ENCODE measurements around the gene KCNH5.

The KCNH5 gene

DNA sequence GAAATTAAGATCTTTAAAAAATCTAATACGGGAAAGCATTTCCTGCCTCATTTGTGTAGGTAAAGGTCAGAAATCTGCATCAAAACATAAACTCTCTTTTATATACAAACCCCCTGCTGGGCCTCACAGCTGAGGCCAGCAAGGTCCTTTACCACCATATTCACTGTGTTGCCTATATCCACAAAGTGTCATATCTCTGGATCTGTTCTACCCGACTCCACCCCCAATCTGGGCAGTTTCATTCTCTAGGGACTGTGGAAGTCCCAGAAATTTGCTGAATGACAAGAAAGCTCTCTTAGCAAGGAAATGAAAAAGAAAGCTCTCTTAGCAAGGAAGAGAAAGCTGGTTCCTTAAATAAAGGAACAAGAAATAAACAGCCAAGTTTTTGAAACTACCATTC, 301.7 kb downstream of the KCNH5 start:
- Histone ChIP-seq H3K23ac (ENCODE audit: low read length) (no peak overlapping the region), H2BK12ac (ENCODE audit: low read length) (no peak overlapping the region), H3K79me2 (ENCODE audit: control insufficient read depth, insufficient read depth, low read length, poor library complexity) (no peaks in the 10 kb centered on the region), H3K4ac (ENCODE audit: low read depth, low read length) (no peak overlapping the region), H3K9me3 (ENCODE audit: insufficient read depth, low read depth, low read length) (no peaks in the 10 kb centered on the region), H3K18ac (ENCODE audit: low read length) (no peak overlapping the region), H3K9ac (ENCODE audit: low read length) (no peak overlapping the region), H3K4me3 (ENCODE audit: low read depth, low read length) (no peak overlapping the region), H4K91ac (ENCODE audit: low read depth, low read length) (no peak overlapping the region), H3K27me3 (ENCODE audit: insufficient read depth, low read length) (no peaks in the 10 kb centered on the region), H3K4me1 (ENCODE audit: control insufficient read depth in 1 of 2, insufficient read depth in 2 of 2, low read length in 2 of 2) (no peaks in the 10 kb centered on the region), H2BK120ac (ENCODE audit: insufficient read depth, low read length, poor library complexity) (no peak overlapping the region), H3K79me1 (ENCODE audit: low read length) (no peaks in the 10 kb centered on the region), H3K27ac (ENCODE audit: low read depth, low read length) (no peak overlapping the region), H4K12ac (ENCODE audit: low read depth, low read length) (no peak overlapping the region), H3K14ac (ENCODE audit: low read length) (no peak overlapping the region), H2BK5ac (ENCODE audit: low read depth, low read length, poor library complexity) (no peak overlapping the region), H4K8ac (ENCODE audit: low read depth, low read length) (no peak overlapping the region), H3K4me2 (ENCODE audit: low read length) (no peak overlapping the region), H2AK5ac (ENCODE audit: low read length) (no peak overlapping the region), H2AFZ (ENCODE audit: insufficient read depth, low read length, poor library complexity) (no peak overlapping the region), H3K36me3 (ENCODE audit: control insufficient read depth in 1 of 2, insufficient read depth in 2 of 2, low read length in 2 of 2) (no peaks in the 10 kb centered on the region)
- WGBS (ENCODE audit: extremely low coverage, insufficient coverage, insufficient read length) = no CpG with 5 or more reads among the region's 2 CpGs
- no peak for DNase-seq

GRCh38 chr14:62743118-62743517, 302.1 kb downstream of the KCNH5 start:
- Histone ChIP-seq H3K79me1 (ENCODE audit: low read length) (no peaks in the 10 kb centered on the region), H2AK5ac (ENCODE audit: low read length) (no peak overlapping the region), H3K4ac (ENCODE audit: low read depth, low read length) (no peak overlapping the region), H3K14ac (ENCODE audit: low read length) (no peak overlapping the region), H2BK12ac (ENCODE audit: low read length) (no peak overlapping the region), H3K27ac (ENCODE audit: low read depth, low read length) (no peak overlapping the region), H3K4me2 (ENCODE audit: low read length) (no peak overlapping the region), H2BK120ac (ENCODE audit: insufficient read depth, low read length, poor library complexity) (no peak overlapping the region), H3K9ac (ENCODE audit: low read length) (no peak overlapping the region), H3K4me1 (ENCODE audit: control insufficient read depth in 1 of 2, insufficient read depth in 2 of 2, low read length in 2 of 2) (no peaks in the 10 kb centered on the region), H3K36me3 (ENCODE audit: control insufficient read depth in 1 of 2, insufficient read depth in 2 of 2, low read length in 2 of 2) (no peaks in the 10 kb centered on the region), H3K79me2 (ENCODE audit: control insufficient read depth, insufficient read depth, low read length, poor library complexity) (no peaks in the 10 kb centered on the region), H4K91ac (ENCODE audit: low read depth, low read length) (no peak overlapping the region), H3K18ac (ENCODE audit: low read length) (no peak overlapping the region), H3K27me3 (ENCODE audit: insufficient read depth, low read length) (no peaks in the 10 kb centered on the region), H2BK5ac (ENCODE audit: low read depth, low read length, poor library complexity) (no peak overlapping the region), H2AFZ (ENCODE audit: insufficient read depth, low read length, poor library complexity) (no peak overlapping the region), H3K9me3 (ENCODE audit: insufficient read depth, low read depth, low read length) (no peaks in the 10 kb centered on the region), H3K4me3 (ENCODE audit: low read depth, low read length) (no peak overlapping the region), H3K23ac (ENCODE audit: low read length) (no peak overlapping the region), H4K8ac (ENCODE audit: low read depth, low read length) (no peak overlapping the region), H4K12ac (ENCODE audit: low read depth, low read length) (no peak overlapping the region)
- WGBS (ENCODE audit: extremely low coverage, insufficient coverage, insufficient read length) = no CpG with 5 or more reads among the region's 4 CpGs
- no peak for DNase-seq

DNA sequence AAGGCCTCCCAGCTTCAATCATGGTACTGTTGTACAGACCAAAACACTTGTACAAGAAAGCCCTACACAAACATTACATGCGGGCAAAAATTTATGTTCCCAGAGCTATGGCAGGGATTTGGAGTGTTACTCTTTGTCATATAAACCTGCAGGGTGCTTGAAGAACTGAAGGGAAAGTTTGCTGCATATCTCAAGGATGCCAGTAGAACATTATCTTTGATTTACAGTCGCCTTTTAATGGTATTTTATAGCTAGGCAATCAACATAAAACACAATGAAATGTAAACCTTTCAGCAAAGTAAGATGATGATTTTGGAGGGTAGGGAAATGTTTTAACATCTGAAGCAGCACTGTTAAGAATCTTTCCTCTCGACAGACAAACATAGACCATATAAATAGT, 305.6 kb downstream of the KCNH5 start:
- no peak overlapping the region for H4K8ac ChIP-seq (ENCODE audit: low read depth, low read length)
- H4K12ac ChIP-seq (ENCODE audit: low read depth, low read length) = no peak overlapping the region
- no peak overlapping the region for H3K4me2 ChIP-seq (ENCODE audit: low read length)
- H3K79me1 ChIP-seq (ENCODE audit: low read length) = no peaks in the 10 kb centered on the region
- H3K9ac ChIP-seq (ENCODE audit: low read length) = no peak overlapping the region
- H3K4me1 ChIP-seq (ENCODE audit: control insufficient read depth in 1 of 2, insufficient read depth in 2 of 2, low read length in 2 of 2) = no peaks in the 10 kb centered on the region
- H2AFZ ChIP-seq (ENCODE audit: insufficient read depth, low read length, poor library complexity) = no peak overlapping the region
- no CpG with 5 or more reads among the region's 3 CpGs for WGBS (ENCODE audit: extremely low coverage, insufficient coverage, insufficient read length)
- H3K18ac ChIP-seq (ENCODE audit: low read length) = no peak overlapping the region
- H2BK12ac ChIP-seq (ENCODE audit: low read length) = no peak overlapping the region
- H4K91ac ChIP-seq (ENCODE audit: low read depth, low read length) = no peak overlapping the region
- DNase-seq = no peak
- no peak overlapping the region for H2BK5ac ChIP-seq (ENCODE audit: low read depth, low read length, poor library complexity)
- no peak overlapping the region for H3K4me3 ChIP-seq (ENCODE audit: low read depth, low read length)
- H3K23ac ChIP-seq (ENCODE audit: low read length) = no peak overlapping the region
- H3K79me2 ChIP-seq (ENCODE audit: control insufficient read depth, insufficient read depth, low read length, poor library complexity) = no peaks in the 10 kb centered on the region
- no peak overlapping the region for H2BK120ac ChIP-seq (ENCODE audit: insufficient read depth, low read length, poor library complexity)
- no peaks in the 10 kb centered on the region for H3K27me3 ChIP-seq (ENCODE audit: insufficient read depth, low read length)
- no peaks in the 10 kb centered on the region for H3K9me3 ChIP-seq (ENCODE audit: insufficient read depth, low read depth, low read length)
- no peaks in the 10 kb centered on the region for H3K36me3 ChIP-seq (ENCODE audit: control insufficient read depth in 1 of 2, insufficient read depth in 2 of 2, low read length in 2 of 2)
- H3K27ac ChIP-seq (ENCODE audit: low read depth, low read length) = no peak overlapping the region
- no peak overlapping the region for H2AK5ac ChIP-seq (ENCODE audit: low read length)
- H3K14ac ChIP-seq (ENCODE audit: low read length) = no peak overlapping the region
- no peak overlapping the region for H3K4ac ChIP-seq (ENCODE audit: low read depth, low read length)

DNA sequence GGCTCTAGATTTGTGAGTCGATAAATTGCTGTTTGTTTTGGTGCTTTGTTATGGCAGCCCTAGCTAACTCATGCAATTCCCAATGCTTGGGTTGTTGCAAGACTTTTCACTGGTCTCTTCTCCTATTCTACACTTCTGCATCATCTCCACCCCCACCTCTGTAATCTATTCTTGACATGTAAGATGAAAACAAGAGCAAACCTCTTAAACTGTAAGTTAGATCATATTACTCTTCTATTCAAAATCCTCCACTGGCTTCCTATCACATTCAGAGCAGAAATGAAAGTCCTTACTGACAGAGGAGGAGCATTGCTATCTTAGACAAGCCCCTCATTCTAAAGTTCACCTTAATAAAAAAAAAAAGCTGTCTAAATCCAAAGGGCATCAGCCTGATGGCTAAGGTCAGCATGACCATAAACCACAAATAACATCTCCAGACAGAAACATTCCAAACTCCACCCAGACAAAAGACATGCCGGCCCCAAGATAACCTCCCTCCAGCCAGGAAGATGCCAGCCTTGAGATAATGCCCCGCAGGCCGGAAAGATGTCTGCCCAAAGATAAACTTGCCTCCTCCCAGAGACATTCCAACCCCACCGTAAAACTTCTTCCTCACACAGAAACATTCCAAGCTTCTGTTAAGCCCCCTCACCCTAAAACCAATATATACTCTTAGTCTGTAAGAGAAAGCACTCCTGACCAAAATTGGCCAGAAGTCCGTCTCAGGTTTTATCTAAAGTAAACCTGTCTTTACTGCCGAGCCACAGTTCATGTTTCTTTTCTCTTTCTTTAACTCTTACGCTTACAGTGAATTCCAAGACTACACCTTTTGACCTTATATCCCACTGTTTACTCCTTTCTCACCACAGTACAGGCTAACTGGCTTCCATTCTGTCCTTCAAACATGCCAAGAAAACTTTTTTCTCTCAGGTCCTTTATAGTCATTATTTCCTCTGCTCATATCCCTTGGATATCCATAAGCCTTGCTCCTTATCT, 308.9 kb downstream of the KCNH5 start:
- Histone ChIP-seq H2AFZ (ENCODE audit: insufficient read depth, low read length, poor library complexity) (no peak overlapping the region), H3K27me3 (ENCODE audit: insufficient read depth, low read length) (no peaks in the 10 kb centered on the region), H4K12ac (ENCODE audit: low read depth, low read length) (no peak overlapping the region), H2AK5ac (ENCODE audit: low read length) (no peak overlapping the region), H3K9ac (ENCODE audit: low read length) (no peak overlapping the region), H3K36me3 (ENCODE audit: control insufficient read depth in 1 of 2, insufficient read depth in 2 of 2, low read length in 2 of 2) (no peaks in the 10 kb centered on the region), H4K91ac (ENCODE audit: low read depth, low read length) (no peak overlapping the region), H3K4ac (ENCODE audit: low read depth, low read length) (no peak overlapping the region), H2BK120ac (ENCODE audit: insufficient read depth, low read length, poor library complexity) (no peak overlapping the region), H3K27ac (ENCODE audit: low read depth, low read length) (peak overlapping the region; percentile 53), H3K14ac (ENCODE audit: low read length) (no peak overlapping the region), H2BK12ac (ENCODE audit: low read length) (no peak overlapping the region), H3K4me1 (ENCODE audit: control insufficient read depth in 1 of 2, insufficient read depth in 2 of 2, low read length in 2 of 2) (no peaks in the 10 kb centered on the region), H2BK5ac (ENCODE audit: low read depth, low read length, poor library complexity) (no peak overlapping the region), H3K23ac (ENCODE audit: low read length) (no peak overlapping the region), H3K4me2 (ENCODE audit: low read length) (no peak overlapping the region), H3K18ac (ENCODE audit: low read length) (no peak overlapping the region), H3K9me3 (ENCODE audit: insufficient read depth, low read depth, low read length) (no peaks in the 10 kb centered on the region), H3K79me2 (ENCODE audit: control insufficient read depth, insufficient read depth, low read length, poor library complexity) (no peaks in the 10 kb centered on the region), H3K4me3 (ENCODE audit: low read depth, low read length) (no peak overlapping the region), H4K8ac (ENCODE audit: low read depth, low read length) (no peak overlapping the region), H3K79me1 (ENCODE audit: low read length) (no peaks in the 10 kb centered on the region)
- no CpG with 5 or more reads among the region's 8 CpGs for WGBS (ENCODE audit: extremely low coverage, insufficient coverage, insufficient read length)
- no peak for DNase-seq
